PC-9 (cell line): ENCODE results near the gene CUL3. TPM values are rescaled to one million over a fixed set of nuclear protein-coding genes. Genes with fewer than 3 reads are reported as not detected.
"Not testable (repeated sequence)": the region's sequence is repeated elsewhere in the genome, so short reads cannot be mapped to it uniquely, and the experiment has no call there.

Source experiments
- BruUV-seq: library from RNA; stranded (reverse); fragments of 400-500 nt; replicated peaks from 2 replicates; lab custom pipeline; 2021; lab: Mats Ljungman, UMichigan
- CTCF ChIA-PET: fragments of 300-600 bp; sonication (Branson Sonifier 250); formaldehyde crosslinking; loops from one replicate; lab custom pipeline; 2022; ENCODE audit warnings: antibody characterized with exemption; lab: Charles Lee
- POLR2A ChIA-PET: fragments of 300-600 bp; sonication (Branson Sonifier 250); formaldehyde crosslinking; loops from one replicate; lab custom pipeline; 2022; ENCODE audit warnings: antibody characterized with exemption; ENCODE audit not compliant: unreplicated experiment; lab: Charles Lee
- DNase-seq, 2 experiments: peaks; one replicate each; pipeline versions ENCODE4 v3.0.0 to v3.0.0-alpha.2; 2015 to 2022; ENCODE audit warnings: mixed read lengths in 1 of 2
- H2AFZ ChIP-seq: fragments of 200-600 bp; sonication (generic); 2 replicates; pipeline ENCODE4 v1.8.1; 2017; ENCODE audit warnings: antibody characterized with exemption
- H3F3A ChIP-seq: fragments of 200-600 bp; sonication (generic); 2 replicates; pipeline ENCODE4 v1.8.1; 2017; ENCODE audit warnings: antibody characterized with exemption, mild to moderate bottlenecking, low read depth; ENCODE audit not compliant: insufficient read depth
- H3K27ac ChIP-seq: fragments of 200-600 bp; sonication (generic); 2 replicates; pipeline ENCODE4 v1.6.1; 2016; ENCODE audit warnings: mixed run types
- H3K27me3 ChIP-seq: fragments of 200-600 bp; sonication (generic); 2 replicates; pipeline ENCODE4 v1.6.1; 2016; ENCODE audit warnings: low read depth, mixed run types; ENCODE audit not compliant: insufficient read depth
- H3K36me3 ChIP-seq: fragments of 200-600 bp; sonication (generic); 2 replicates; pipeline ENCODE4 v1.6.1; 2016; ENCODE audit warnings: low read depth, mixed run types
- H3K4me1 ChIP-seq: fragments of 200-600 bp; sonication (generic); replicated peaks from 2 replicates; pipeline ENCODE4 v1.6.1; 2016; ENCODE audit warnings: mixed run types; ENCODE audit not compliant: insufficient read depth
- H3K4me2 ChIP-seq: fragments of 200-600 bp; sonication (generic); 2 replicates; pipeline ENCODE4 v1.6.1; 2017; ENCODE audit warnings: mixed run types
- H3K4me3 ChIP-seq: fragments of 200-600 bp; sonication (generic); 2 replicates; pipeline ENCODE4 v1.6.1; 2016; ENCODE audit warnings: mixed run types
- H3K79me2 ChIP-seq: fragments of 200-600 bp; sonication (generic); 2 replicates; pipeline ENCODE4 v1.6.1; 2017; ENCODE audit warnings: low read depth, mixed run types
- H3K9me2 ChIP-seq: fragments of 200-600 bp; sonication (generic); 2 replicates; pipeline ENCODE4 v1.8.1; 2017; ENCODE audit warnings: mild to moderate bottlenecking; ENCODE audit not compliant: insufficient read depth
- H3K9me3 ChIP-seq: fragments of 200-600 bp; sonication (generic); 2 replicates; pipeline ENCODE4 v1.8.1; 2016; ENCODE audit warnings: low read depth; ENCODE audit not compliant: insufficient read depth
- H4K20me1 ChIP-seq: fragments of 200-600 bp; sonication (generic); 2 replicates; pipeline ENCODE4 v1.8.1; 2017; ENCODE audit not compliant: insufficient read depth
- CTCF ChIP-seq: fragments of 200-600 bp; sonication (generic); conservative IDR thresholded peaks from 2 replicates; pipeline ENCODE4 v1.6.1; 2017; ENCODE audit warnings: mixed run types, antibody characterized with exemption, mild to moderate bottlenecking, moderate library complexity
- EZH2 ChIP-seq: fragments of 200-600 bp; sonication (generic); IDR thresholded peaks from 2 replicates; pipeline ENCODE4 v1.8.0; 2017; ENCODE audit warnings: antibody characterized with exemption, low read depth
- intact Hi-C: fragments of 100-400 bp; cut with micrococcal nuclease; formaldehyde crosslinking; loops from one replicate; pipeline ENCODE4 v1.10.0; 2022; ENCODE audit not compliant: unreplicated experiment
- total RNA-seq: library from RNA; stranded (reverse); gene quantifications from 2 replicates; pipeline ENCODE4 v1.2.3, GENCODE V29; 2021

Gene CUL3
- total RNA-seq, 1 experiment from 2014 or later, result 200 TPM

- no peaks in the 10 kb centered on the region for H3K27me3 ChIP-seq
- H3K79me2 ChIP-seq, result peaks cover 100% of the 10 kb centered on the region
- intact Hi-C loops, result loop anchor here (2.0 kb wide), 1 partner anchor 17 kb away; no protein-coding TSS in a partner anchor
- H3K4me1 ChIP-seq, result peaks cover 30% of the 10 kb centered on the region
- BruUV-seq, result no TSS peak
- POLR2A ChIA-PET, result interaction anchor here (0.7 kb wide), 1 partner anchor 1850 kb away, joined by 5 read pairs; no protein-coding TSS in a partner anchor
- peaks cover 54% of the 10 kb centered on the region for H4K20me1 ChIP-seq
- peaks cover 22% of the 10 kb centered on the region for H3K36me3 ChIP-seq
- H3K27ac ChIP-seq, result peak overlapping the region; percentile 4
- no peak for DNase-seq
- H2AFZ ChIP-seq, result no peak overlapping the region
- TF ChIP-seq CTCF (no peak), EZH2 (no peak)
- 0 out of 2 replicates have a peak, but pooled peaks cover 3% of the 10 kb centered on the region for H3K9me3 ChIP-seq
- no peaks in the 10 kb centered on the region for H3K9me2 ChIP-seq
- peaks cover 17% of the 10 kb centered on the region for H3F3A ChIP-seq
- no peak overlapping the region for H3K4me2 ChIP-seq
- H3K4me3 ChIP-seq, result no peak overlapping the region
- CTCF ChIA-PET, result no interaction called here
Measured at GRCh38 chr2:224520064-224520463, 65.1 kb downstream of the CUL3 start.

GRCh38 chr2:224518806-224519580 is 66.2 kb downstream of the CUL3 start:
- Histone ChIP-seq H3F3A (peaks cover 16% of the 10 kb centered on the region), H3K9me3 (0 out of 2 replicates have a peak, but pooled peaks cover 3% of the 10 kb centered on the region), H3K27me3 (no peaks in the 10 kb centered on the region), H4K20me1 (peaks cover 58% of the 10 kb centered on the region), H3K4me1 (peaks cover 30% of the 10 kb centered on the region), H3K9me2 (no peaks in the 10 kb centered on the region), H3K4me3 (no peak overlapping the region), H3K79me2 (peaks cover 100% of the 10 kb centered on the region), H3K27ac (no peak overlapping the region), H3K4me2 (no peak overlapping the region), H3K36me3 (peaks cover 18% of the 10 kb centered on the region), H2AFZ (no peak overlapping the region)
- BruUV-seq, result TSS peak; percentile 2
- DNase-seq, result peak in 1 of 2 experiments; percentile 50
- intact Hi-C loops, result no loop called here
- TF ChIP-seq EZH2 (no peak), CTCF (no peak)
- ChIA-PET POLR2A (no interaction called here), CTCF (interaction anchor here (0.6 to 0.7 kb wide), 2 partner anchors 7 to 327 kb away, joined by 3 to 9 read pairs; no protein-coding TSS in a partner anchor)

- ChIA-PET POLR2A (no interaction called here), CTCF (no interaction called here)
- 0 out of 2 replicates have a peak, but pooled peaks cover 3% of the 10 kb centered on the region for H3K9me3 ChIP-seq
- H2AFZ ChIP-seq, result no peak overlapping the region
- no peak overlapping the region for H3K27ac ChIP-seq
- BruUV-seq, result no TSS peak
- TF ChIP-seq CTCF (no peak), EZH2 (no peak)
- no peaks in the 10 kb centered on the region for H3K9me2 ChIP-seq
- peaks cover 27% of the 10 kb centered on the region for H3K36me3 ChIP-seq
- DNase-seq, result no peak
- peaks cover 98% of the 10 kb centered on the region for H3K79me2 ChIP-seq
- H3K4me3 ChIP-seq, result no peak overlapping the region
- H3K27me3 ChIP-seq, result no peaks in the 10 kb centered on the region
- no peak overlapping the region for H3K4me2 ChIP-seq
- H3K4me1 ChIP-seq, result peaks cover 30% of the 10 kb centered on the region
- H3F3A ChIP-seq, result peaks cover 21% of the 10 kb centered on the region
- H4K20me1 ChIP-seq, result peaks cover 64% of the 10 kb centered on the region
- intact Hi-C loops, result no loop called here
Measured at GRCh38 chr2:224517963-224518362, 67.2 kb downstream of the CUL3 start.

GRCh38 chr2:224516393-224516792 is 68.8 kb downstream of the CUL3 start:
- H3K4me3 ChIP-seq, POLR2A ChIA-PET, H3K27ac ChIP-seq, H3K4me2 ChIP-seq, DNase-seq, H3K9me2 ChIP-seq, H3K9me3 ChIP-seq, H2AFZ ChIP-seq, H3K27me3 ChIP-seq, intact Hi-C loops, BruUV-seq: not testable (repeated sequence)
- peaks cover 18% of the 10 kb centered on the region for H3F3A ChIP-seq
- CTCF ChIA-PET, result interaction anchor here (0.7 kb wide), 1 partner anchor 253 kb away, joined by 12 read pairs; no protein-coding TSS in a partner anchor
- peaks cover 27% of the 10 kb centered on the region for H3K4me1 ChIP-seq
- peaks cover 30% of the 10 kb centered on the region for H3K36me3 ChIP-seq
- peaks cover 86% of the 10 kb centered on the region for H3K79me2 ChIP-seq
- peaks cover 64% of the 10 kb centered on the region for H4K20me1 ChIP-seq
